Endothelial cell of umbilical vein (primary cell): ENCODE results near the gene SUFU. TPM values are rescaled to one million over a fixed set of nuclear protein-coding genes. Genes with fewer than 3 reads are reported as not detected.

Experiments
- BruUV-seq: library from RNA; stranded (reverse); fragments of 400-500 nt; replicated peaks from 2 replicates; lab custom pipeline; 2021; lab: Mats Ljungman, UMichigan
- CTCF ChIA-PET: fragments of 300-600, 350-600 bp; sonication (Branson Sonifier 250); formaldehyde crosslinking; loops from one replicate; lab custom pipeline; 2021; ENCODE audit warnings: antibody characterized with exemption, inconsistent platforms; lab: Charles Lee
- POLR2A ChIA-PET: fragments of 300-600, 350-600 bp; sonication (Branson Sonifier 250); formaldehyde crosslinking; loops from one replicate; lab custom pipeline; 2021; ENCODE audit warnings: antibody characterized with exemption, inconsistent platforms; lab: Charles Lee
- DNase-seq: peaks from one replicate; pipeline ENCODE4 v3.0.0-alpha.2; 2011; ENCODE audit warnings: low read depth, low spot score
- FAIRE-seq: peaks from 2 replicates; lab custom pipeline; 2011; peaks lifted over from hg19 to GRCh38; lab: Jason Lieb, UNC
- H2AFZ ChIP-seq: 2 replicates; pipeline ENCODE4 v1.6.0; 2012; ENCODE audit warnings: low read depth, low read length, control low read depth, inconsistent platforms
- H3K27ac ChIP-seq: 2 replicates; pipeline ENCODE4 v1.5.1; 2011; ENCODE audit warnings: low read depth, mild to moderate bottlenecking, control low read depth, low read length, moderate library complexity; ENCODE audit not compliant: insufficient read depth
- H3K27me3 ChIP-seq, 2 experiments: 2 replicates each; pipeline versions ENCODE4 v1.6.0 to v1.6.1; 2011; ENCODE audit warnings: low read length in 2 of 2, mixed read lengths in 1 of 2; ENCODE audit not compliant: control insufficient read depth in 2 of 2, insufficient read depth in 2 of 2
- H3K36me3 ChIP-seq, 2 experiments: 2 replicates in 1 of 2; 3 replicates in 1 of 2; pipeline ENCODE4 v1.5.1; 2011; ENCODE audit warnings: low read length in 2 of 2, mild to moderate bottlenecking in 1 of 2, moderate library complexity in 1 of 2; ENCODE audit not compliant: control insufficient read depth in 2 of 2, insufficient read depth in 2 of 2; ENCODE audit errors: extremely low read depth in 1 of 2
- H3K4me1 ChIP-seq: 3 replicates; pipeline ENCODE4 v1.5.1; 2011; ENCODE audit warnings: mild to moderate bottlenecking, low read length; ENCODE audit not compliant: control insufficient read depth, insufficient read depth; ENCODE audit errors: extremely low read depth
- H3K4me2 ChIP-seq: 2 replicates; pipeline ENCODE4 v1.6.1; 2011; ENCODE audit warnings: low read length, control low read depth, mixed read lengths; ENCODE audit not compliant: insufficient read depth
- H3K4me3 ChIP-seq, 3 experiments: fragments of 200-600 bp in 1 of 3; sonication (generic), shearing (Covaris generic) in 1 of 3; replicated peaks in 1 of 3; 2 replicates each; pipeline ENCODE4 v1.5.1; 2011 to 2016; ENCODE audit warnings: control low read depth in 3 of 3, low read length in 3 of 3, mild to moderate bottlenecking in 2 of 3, inconsistent platforms in 1 of 3, low read depth in 1 of 3, moderate library complexity in 1 of 3; ENCODE audit not compliant: insufficient read depth in 1 of 3
- H3K79me2 ChIP-seq: 2 replicates; pipeline ENCODE4 v1.6.0; 2012; ENCODE audit warnings: low read length, inconsistent platforms; ENCODE audit not compliant: control insufficient read depth, insufficient read depth
- H3K9ac ChIP-seq: replicated peaks from 2 replicates; pipeline ENCODE3; 2011; ENCODE audit warnings: low read length, control low read depth; ENCODE audit not compliant: insufficient read depth; ENCODE audit errors: extremely low read depth
- H3K9me1 ChIP-seq: replicated peaks from 3 replicates; pipeline ENCODE4 v1.6.0; 2011; ENCODE audit warnings: mild to moderate bottlenecking, low read length; ENCODE audit not compliant: control insufficient read depth, insufficient read depth; ENCODE audit errors: extremely low read depth
- H3K9me3 ChIP-seq: replicated peaks from 2 replicates; pipeline ENCODE4 v1.5.1; 2012; ENCODE audit warnings: low read length, inconsistent platforms; ENCODE audit not compliant: control insufficient read depth, insufficient read depth
- H4K20me1 ChIP-seq: replicated peaks from 2 replicates; pipeline ENCODE3; 2011; ENCODE audit warnings: mild to moderate bottlenecking, low read length; ENCODE audit not compliant: control insufficient read depth, insufficient read depth; ENCODE audit errors: extremely low read depth
- CTCF ChIP-seq, 2 donors: IDR thresholded peaks; 1 replicate in 1 of 2; 2 replicates in 1 of 2; pipeline ENCODE4 v1.5.1; 2011; ENCODE audit warnings: low read length in 2 of 2, mild to moderate bottlenecking in 2 of 2, moderate library complexity in 2 of 2, control low read depth in 1 of 2, inconsistent platforms in 1 of 2, low read depth in 1 of 2; ENCODE audit not compliant: insufficient read depth in 1 of 2; ENCODE audit errors: extremely low read depth in 1 of 2
- EZH2 ChIP-seq: IDR thresholded peaks from 2 replicates; pipeline ENCODE4 v1.6.1; 2012; ENCODE audit warnings: borderline replicate concordance, low read depth, mild to moderate bottlenecking, moderate library complexity, low read length, inconsistent platforms; ENCODE audit not compliant: severe bottlenecking
- FOS ChIP-seq: IDR thresholded peaks from 2 replicates; pipeline ENCODE4 v1.6.1; 2011; ENCODE audit warnings: mild to moderate bottlenecking, low read length, moderate library complexity, borderline replicate concordance; ENCODE audit not compliant: insufficient read depth
- GATA2 ChIP-seq: IDR thresholded peaks from 2 replicates; pipeline ENCODE4 v1.7.0; 2011; ENCODE audit warnings: low read depth, mild to moderate bottlenecking, moderate library complexity, mixed read lengths, low read length; ENCODE audit not compliant: insufficient read length, insufficient read depth
- JUN ChIP-seq: IDR thresholded peaks from 2 replicates; pipeline ENCODE4 v1.6.1; 2011; ENCODE audit warnings: borderline replicate concordance, low read depth; ENCODE audit not compliant: insufficient read length, insufficient read depth
- MAX ChIP-seq: IDR thresholded peaks from 2 replicates; pipeline ENCODE4 v1.6.1; 2011; ENCODE audit not compliant: insufficient read depth, insufficient read length
- MYC ChIP-seq: IDR thresholded peaks from one replicate; pipeline ENCODE4 v1.6.1; 2011; ENCODE audit warnings: mild to moderate bottlenecking, low read depth, low read length
- POLR2A ChIP-seq: IDR thresholded peaks from 2 replicates; pipeline ENCODE4 v1.6.1; 2012; ENCODE audit warnings: low read depth, mild to moderate bottlenecking, control low read depth, low read length
- POLR2AphosphoS5 ChIP-seq: IDR thresholded peaks from 2 replicates; pipeline ENCODE4 v1.6.1; 2012; ENCODE audit warnings: low read depth, mild to moderate bottlenecking, control low read depth, low read length, moderate library complexity; ENCODE audit not compliant: insufficient read depth
- dilution Hi-C: fragments of 300-500 bp; cut with MboI; formaldehyde crosslinking; loops from one replicate; pipeline ENCODE4 v1.15.0; 2019; ENCODE audit warnings: low sequenced_read_pairs; ENCODE audit not compliant: extremely low pct_ligation_motif_present
- intact Hi-C: fragments of 100-400 bp; cut with micrococcal nuclease; formaldehyde crosslinking; loops from one replicate; pipeline ENCODE4 v1.10.0; 2022
- polyA plus RNA-seq, 4 experiments: library from polyadenylated mRNA; depleted of rRNA in 3 of 4; stranded (reverse) in 3 of 4; unstranded in 1 of 4; fragments of >200 nt; gene quantifications; 2 replicates each; pipeline versions ENCODE4 v1.2.1 to v1.2.3, GENCODE V29; 2011 to 2012; ENCODE audit warnings: missing spikeins in 1 of 4
- total RNA-seq: library from RNA; stranded (reverse); gene quantifications from 2 replicates; pipeline ENCODE4 v1.2.3, GENCODE V29; 2021

Gene SUFU
- total and polyA plus RNA-seq, 2 donors (not counting 3 experiments of a cell fraction or from before 2014, with no cell fraction given) = 10.1 to 16.3 TPM

- POLR2A ChIA-PET = no interaction called here
- no peak for DNase-seq
- BruUV-seq = no TSS peak
- Histone ChIP-seq H3K4me2 (no peak overlapping the region), H4K20me1 (no peaks in the 10 kb centered on the region), H2AFZ (no peak overlapping the region), H3K9me1 (no peaks in the 10 kb centered on the region), H3K4me3 (no peak overlapping the region), H3K36me3 (peaks cover 0 to 3% of the 10 kb centered on the region in 2 experiments), H3K27me3 (no peaks in the 10 kb centered on the region), H3K79me2 (no peaks in the 10 kb centered on the region), H3K9ac (no peak overlapping the region), H3K9me3 (no peaks in the 10 kb centered on the region), H3K27ac (no peak overlapping the region), H3K4me1 (no peaks in the 10 kb centered on the region)
- CTCF ChIA-PET = interaction anchor here (0.7 to 0.9 kb wide), 2 partner anchors 17 to 37 kb away, joined by 3 read pairs; no protein-coding TSS in a partner anchor
- intact Hi-C loops (no loop called here), dilution Hi-C loops (no loop called here)
- TF ChIP-seq GATA2 = no peak
- TF ChIP-seq POLR2AphosphoS5 = no peak
- FAIRE-seq = no peak
Measured at GRCh38 chr10:102546606-102547320, 43.0 kb downstream of the SUFU start.

DNA sequence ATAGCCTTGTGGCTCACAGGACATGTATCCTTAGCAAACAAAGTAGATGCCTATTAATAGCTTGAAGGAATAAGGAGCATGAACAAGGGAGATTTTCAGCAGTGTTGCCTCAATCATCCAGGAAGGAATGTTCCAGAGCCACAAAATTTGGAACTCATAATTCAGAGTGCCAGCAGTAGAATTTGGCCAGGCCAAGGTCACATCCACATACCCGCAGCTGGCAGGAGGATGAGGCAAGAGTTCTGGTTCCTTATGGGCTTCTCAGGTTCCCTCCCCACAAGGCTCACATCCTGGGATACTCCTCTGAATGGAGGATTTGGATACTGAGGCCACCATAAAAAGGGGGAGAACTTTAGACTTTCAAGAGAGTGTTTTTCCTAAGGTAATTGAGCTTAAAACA lies 45.8 kb downstream of the SUFU start:
- POLR2A ChIA-PET = no interaction called here
- no peak overlapping the region for H3K4me2 ChIP-seq
- no peaks in the 10 kb centered on the region for H3K9me1 ChIP-seq
- H3K27ac ChIP-seq = no peak overlapping the region
- H3K79me2 ChIP-seq = no peaks in the 10 kb centered on the region
- peaks cover 0 to 3% of the 10 kb centered on the region in 2 experiments for H3K36me3 ChIP-seq
- dilution Hi-C loops = no loop called here
- H3K9ac ChIP-seq = no peak overlapping the region
- H4K20me1 ChIP-seq = no peaks in the 10 kb centered on the region
- DNase-seq = no peak
- no peaks in the 10 kb centered on the region for H3K4me1 ChIP-seq
- intact Hi-C loops = no loop called here
- no peak for TF ChIP-seq FOS
- TF ChIP-seq EZH2 = no peak
- TF ChIP-seq MAX = no peak
- no peak for TF ChIP-seq JUN
- no peak for TF ChIP-seq CTCF (IDR thresholded peaks at IDR 0.05; ENCODE audit: extremely low read depth in 1 of 2, insufficient read depth in 1 of 2, low read depth in 1 of 2, low read length in 2 of 2)
- TF ChIP-seq POLR2A = no peak
- no peak for TF ChIP-seq GATA2
- TF ChIP-seq MYC = no peak
- no peak for TF ChIP-seq POLR2AphosphoS5
- no peak for FAIRE-seq
- no peak overlapping the region for H3K4me3 ChIP-seq
- H2AFZ ChIP-seq = no peak overlapping the region
- BruUV-seq = no TSS peak
- H3K9me3 ChIP-seq = no peaks in the 10 kb centered on the region
- CTCF ChIA-PET = interaction anchor here (0.5 to 1.3 kb wide), 2 partner anchors 11 to 34 kb away, joined by 4 read pairs; no protein-coding TSS in a partner anchor
- no peaks in the 10 kb centered on the region for H3K27me3 ChIP-seq
